ENCODE data around the gene DENND1C. TPM values are rescaled to one million over a fixed set of nuclear protein-coding genes. Genes with fewer than 3 reads are reported as not detected.

DENND1C gene
- total and polyA plus RNA-seq, 2 experiments from 2014 or later: 3.1 to 6.1 TPM

DNA sequence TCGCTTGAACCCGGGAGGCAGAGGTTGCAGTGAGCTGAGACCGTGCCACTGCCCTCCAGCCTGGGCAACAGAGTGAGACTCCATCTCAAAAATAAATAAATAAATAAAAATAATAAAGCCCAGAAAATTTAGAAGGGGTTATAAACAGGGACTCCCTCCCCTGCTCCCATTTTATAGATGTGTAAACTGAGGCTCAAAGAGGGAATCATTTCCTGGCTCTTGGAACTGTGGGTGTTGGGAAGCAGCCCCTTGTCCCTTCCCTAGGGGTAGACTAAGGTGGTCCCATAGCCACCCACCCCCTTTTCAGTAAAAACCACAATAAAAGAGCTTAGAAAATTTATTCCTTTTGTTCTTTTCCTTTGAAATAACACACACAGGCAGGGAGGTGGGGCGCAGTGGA lies 41.8 kb downstream of the DENND1C start (continued):
- TF ChIP-seq EZH2 (IDR thresholded peaks at IDR 0.05; ENCODE audit: low read depth, unreplicated experiment) (no peak), EZH2phosphoT487 (IDR thresholded peaks at IDR 0.05; ENCODE audit: unreplicated experiment) (no peak), NANOG (IDR thresholded peaks at IDR 0.05; ENCODE audit: borderline replicate concordance) (no peak), ZNF331 (CRISPR knock-in tag; IDR thresholded peaks at IDR 0.05; ENCODE audit: low read depth) (no peak), STAT1 (IDR thresholded peaks at IDR 0.05; ENCODE audit: unreplicated experiment) (no peak)
- TF ChIP-seq, protein P1, sequence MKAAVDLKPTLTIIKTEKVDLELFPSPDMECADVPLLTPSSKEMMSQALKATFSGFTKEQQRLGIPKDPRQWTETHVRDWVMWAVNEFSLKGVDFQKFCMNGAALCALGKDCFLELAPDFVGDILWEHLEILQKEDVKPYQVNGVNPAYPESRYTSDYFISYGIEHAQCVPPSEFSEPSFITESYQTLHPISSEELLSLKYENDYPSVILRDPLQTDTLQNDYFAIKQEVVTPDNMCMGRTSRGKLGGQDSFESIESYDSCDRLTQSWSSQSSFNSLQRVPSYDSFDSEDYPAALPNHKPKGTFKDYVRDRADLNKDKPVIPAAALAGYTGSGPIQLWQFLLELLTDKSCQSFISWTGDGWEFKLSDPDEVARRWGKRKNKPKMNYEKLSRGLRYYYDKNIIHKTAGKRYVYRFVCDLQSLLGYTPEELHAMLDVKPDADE (IDR thresholded peaks at IDR 0.05): no peak

DNA sequence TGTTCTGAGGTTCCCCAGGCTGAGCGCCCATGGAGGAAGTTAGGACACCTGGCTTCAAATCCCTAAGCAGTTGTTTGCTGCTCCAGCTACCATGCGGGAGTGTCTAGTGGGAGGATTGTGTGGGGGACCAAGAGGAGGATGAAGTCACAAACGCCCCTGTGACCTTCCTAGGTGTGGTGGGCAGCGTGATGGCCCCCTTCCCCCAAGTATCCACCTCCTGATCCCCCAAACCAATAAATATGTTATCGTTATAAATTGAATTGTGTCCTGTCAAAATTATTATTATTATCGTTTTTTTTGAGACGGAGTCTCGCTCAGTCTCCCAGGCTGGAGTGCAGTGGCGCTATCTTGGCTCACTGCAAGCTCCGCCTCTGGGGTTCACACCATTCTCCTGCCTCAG lies 47.9 kb downstream of the DENND1C start, which contains the start of gene SLC25A41:
Gene SLC25A41, minus strand, starts transcription at position 101 of the 400 bp plus-strand sequence. Its CDS starts 70 bp downstream, at position 31.
- no peak for DNase-seq (ENCODE audit: low spot score)
- H3K79me2 ChIP-seq (replicated peaks; ENCODE audit: insufficient read depth): no peaks in the 10 kb centered on the region
- H3K9me2 ChIP-seq (ENCODE audit: insufficient read depth): no peaks in the 10 kb centered on the region
- H3F3A ChIP-seq (replicated peaks; ENCODE audit: low read depth): no peaks in the 10 kb centered on the region
- H3K36me3 ChIP-seq (ENCODE audit: insufficient read depth): no peaks in the 10 kb centered on the region
- no peak within 1 kb of the TSS for H3K4me3 Mint-ChIP-seq
- no peaks in the 10 kb centered on the region for H4K20me1 ChIP-seq (replicated peaks; ENCODE audit: insufficient read depth)
- H3K4me3 ChIP-seq: no peak within 1 kb of the TSS
- H3K27me3 Mint-ChIP-seq (ENCODE audit: insufficient read depth, low read depth, poor library complexity): peaks cover 3% of the 10 kb centered on the region
- no peak within 1 kb of the TSS for H3K27ac ChIP-seq (ENCODE audit: low read depth)
- H3K27ac Mint-ChIP-seq: no peak within 1 kb of the TSS
- no peaks in the 10 kb centered on the region for H3K36me3 Mint-ChIP-seq (ENCODE audit: low read depth)
- H3K9me3 Mint-ChIP-seq: no peaks in the 10 kb centered on the region; the same call in 2 of the 3 replicates
- H3K4me2 ChIP-seq: no peak within 1 kb of the TSS
- H3K4me1 Mint-ChIP-seq: no peaks in the 10 kb centered on the region
- no peak within 1 kb of the TSS for H2AFZ ChIP-seq
- H3K27me3 ChIP-seq (ENCODE audit: insufficient read depth): no peaks in the 10 kb centered on the region
- H3K4me1 ChIP-seq (ENCODE audit: insufficient read depth): no peaks in the 10 kb centered on the region
- ATAC-seq: no peak
- TF ChIP-seq STAT1 (IDR thresholded peaks at IDR 0.05; ENCODE audit: unreplicated experiment) (no peak), CREB1 (CRISPR knock-in tag; IDR thresholded peaks at IDR 0.05; ENCODE audit: low read depth) (no peak), ZNF331 (CRISPR knock-in tag; IDR thresholded peaks at IDR 0.05; ENCODE audit: low read depth) (no peak), EZH2phosphoT487 (IDR thresholded peaks at IDR 0.05; ENCODE audit: unreplicated experiment) (no peak), JUNB (IDR thresholded peaks at IDR 0.05; ENCODE audit: unreplicated experiment) (no peak), ZNF114 (CRISPR knock-in tag; IDR thresholded peaks at IDR 0.05) (no peak), NANOG (IDR thresholded peaks at IDR 0.05; ENCODE audit: borderline replicate concordance) (no peak), EZH2 (IDR thresholded peaks at IDR 0.05; ENCODE audit: low read depth, unreplicated experiment) (no peak)
- TF ChIP-seq, protein P2, sequence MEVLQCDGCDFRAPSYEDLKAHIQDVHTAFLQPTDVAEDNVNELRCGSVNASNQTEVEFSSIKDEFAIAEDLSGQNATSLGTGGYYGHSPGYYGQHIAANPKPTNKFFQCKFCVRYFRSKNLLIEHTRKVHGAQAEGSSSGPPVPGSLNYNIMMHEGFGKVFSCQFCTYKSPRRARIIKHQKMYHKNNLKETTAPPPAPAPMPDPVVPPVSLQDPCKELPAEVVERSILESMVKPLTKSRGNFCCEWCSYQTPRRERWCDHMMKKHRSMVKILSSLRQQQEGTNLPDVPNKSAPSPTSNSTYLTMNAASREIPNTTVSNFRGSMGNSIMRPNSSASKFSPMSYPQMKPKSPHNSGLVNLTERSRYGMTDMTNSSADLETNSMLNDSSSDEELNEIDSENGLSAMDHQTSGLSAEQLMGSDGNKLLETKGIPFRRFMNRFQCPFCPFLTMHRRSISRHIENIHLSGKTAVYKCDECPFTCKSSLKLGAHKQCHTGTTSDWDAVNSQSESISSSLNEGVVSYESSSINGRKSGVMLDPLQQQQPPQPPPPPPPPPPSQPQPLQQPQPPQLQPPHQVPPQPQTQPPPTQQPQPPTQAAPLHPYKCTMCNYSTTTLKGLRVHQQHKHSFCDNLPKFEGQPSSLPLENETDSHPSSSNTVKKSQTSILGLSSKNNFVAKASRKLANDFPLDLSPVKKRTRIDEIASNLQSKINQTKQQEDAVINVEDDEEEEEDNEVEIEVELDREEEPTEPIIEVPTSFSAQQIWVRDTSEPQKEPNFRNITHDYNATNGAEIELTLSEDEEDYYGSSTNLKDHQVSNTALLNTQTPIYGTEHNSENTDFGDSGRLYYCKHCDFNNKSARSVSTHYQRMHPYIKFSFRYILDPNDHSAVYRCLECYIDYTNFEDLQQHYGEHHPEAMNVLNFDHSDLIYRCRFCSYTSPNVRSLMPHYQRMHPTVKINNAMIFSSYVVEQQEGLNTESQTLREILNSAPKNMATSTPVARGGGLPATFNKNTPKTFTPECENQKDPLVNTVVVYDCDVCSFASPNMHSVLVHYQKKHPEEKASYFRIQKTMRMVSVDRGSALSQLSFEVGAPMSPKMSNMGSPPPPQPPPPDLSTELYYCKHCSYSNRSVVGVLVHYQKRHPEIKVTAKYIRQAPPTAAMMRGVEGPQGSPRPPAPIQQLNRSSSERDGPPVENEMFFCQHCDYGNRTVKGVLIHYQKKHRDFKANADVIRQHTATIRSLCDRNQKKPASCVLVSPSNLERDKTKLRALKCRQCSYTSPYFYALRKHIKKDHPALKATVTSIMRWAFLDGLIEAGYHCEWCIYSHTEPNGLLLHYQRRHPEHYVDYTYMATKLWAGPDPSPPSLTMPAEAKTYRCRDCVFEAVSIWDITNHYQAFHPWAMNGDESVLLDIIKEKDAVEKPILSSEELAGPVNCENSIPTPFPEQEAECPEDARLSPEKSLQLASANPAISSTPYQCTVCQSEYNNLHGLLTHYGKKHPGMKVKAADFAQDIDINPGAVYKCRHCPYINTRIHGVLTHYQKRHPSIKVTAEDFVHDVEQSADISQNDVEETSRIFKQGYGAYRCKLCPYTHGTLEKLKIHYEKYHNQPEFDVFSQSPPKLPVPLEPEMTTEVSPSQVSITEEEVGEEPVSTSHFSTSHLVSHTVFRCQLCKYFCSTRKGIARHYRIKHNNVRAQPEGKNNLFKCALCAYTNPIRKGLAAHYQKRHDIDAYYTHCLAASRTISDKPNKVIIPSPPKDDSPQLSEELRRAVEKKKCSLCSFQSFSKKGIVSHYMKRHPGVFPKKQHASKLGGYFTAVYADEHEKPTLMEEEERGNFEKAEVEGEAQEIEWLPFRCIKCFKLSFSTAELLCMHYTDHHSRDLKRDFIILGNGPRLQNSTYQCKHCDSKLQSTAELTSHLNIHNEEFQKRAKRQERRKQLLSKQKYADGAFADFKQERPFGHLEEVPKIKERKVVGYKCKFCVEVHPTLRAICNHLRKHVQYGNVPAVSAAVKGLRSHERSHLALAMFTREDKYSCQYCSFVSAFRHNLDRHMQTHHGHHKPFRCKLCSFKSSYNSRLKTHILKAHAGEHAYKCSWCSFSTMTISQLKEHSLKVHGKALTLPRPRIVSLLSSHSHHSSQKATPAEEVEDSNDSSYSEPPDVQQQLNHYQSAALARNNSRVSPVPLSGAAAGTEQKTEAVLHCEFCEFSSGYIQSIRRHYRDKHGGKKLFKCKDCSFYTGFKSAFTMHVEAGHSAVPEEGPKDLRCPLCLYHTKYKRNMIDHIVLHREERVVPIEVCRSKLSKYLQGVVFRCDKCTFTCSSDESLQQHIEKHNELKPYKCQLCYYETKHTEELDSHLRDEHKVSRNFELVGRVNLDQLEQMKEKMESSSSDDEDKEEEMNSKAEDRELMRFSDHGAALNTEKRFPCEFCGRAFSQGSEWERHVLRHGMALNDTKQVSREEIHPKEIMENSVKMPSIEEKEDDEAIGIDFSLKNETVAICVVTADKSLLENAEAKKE (CRISPR knock-in tag; IDR thresholded peaks at IDR 0.05): no peak
- TF ChIP-seq, protein P3, sequence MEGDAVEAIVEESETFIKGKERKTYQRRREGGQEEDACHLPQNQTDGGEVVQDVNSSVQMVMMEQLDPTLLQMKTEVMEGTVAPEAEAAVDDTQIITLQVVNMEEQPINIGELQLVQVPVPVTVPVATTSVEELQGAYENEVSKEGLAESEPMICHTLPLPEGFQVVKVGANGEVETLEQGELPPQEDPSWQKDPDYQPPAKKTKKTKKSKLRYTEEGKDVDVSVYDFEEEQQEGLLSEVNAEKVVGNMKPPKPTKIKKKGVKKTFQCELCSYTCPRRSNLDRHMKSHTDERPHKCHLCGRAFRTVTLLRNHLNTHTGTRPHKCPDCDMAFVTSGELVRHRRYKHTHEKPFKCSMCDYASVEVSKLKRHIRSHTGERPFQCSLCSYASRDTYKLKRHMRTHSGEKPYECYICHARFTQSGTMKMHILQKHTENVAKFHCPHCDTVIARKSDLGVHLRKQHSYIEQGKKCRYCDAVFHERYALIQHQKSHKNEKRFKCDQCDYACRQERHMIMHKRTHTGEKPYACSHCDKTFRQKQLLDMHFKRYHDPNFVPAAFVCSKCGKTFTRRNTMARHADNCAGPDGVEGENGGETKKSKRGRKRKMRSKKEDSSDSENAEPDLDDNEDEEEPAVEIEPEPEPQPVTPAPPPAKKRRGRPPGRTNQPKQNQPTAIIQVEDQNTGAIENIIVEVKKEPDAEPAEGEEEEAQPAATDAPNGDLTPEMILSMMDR (conservative IDR thresholded peaks at IDR 0.05; ENCODE audit: low read depth in 2 of 2): no peak
- TF ChIP-seq, protein P4, sequence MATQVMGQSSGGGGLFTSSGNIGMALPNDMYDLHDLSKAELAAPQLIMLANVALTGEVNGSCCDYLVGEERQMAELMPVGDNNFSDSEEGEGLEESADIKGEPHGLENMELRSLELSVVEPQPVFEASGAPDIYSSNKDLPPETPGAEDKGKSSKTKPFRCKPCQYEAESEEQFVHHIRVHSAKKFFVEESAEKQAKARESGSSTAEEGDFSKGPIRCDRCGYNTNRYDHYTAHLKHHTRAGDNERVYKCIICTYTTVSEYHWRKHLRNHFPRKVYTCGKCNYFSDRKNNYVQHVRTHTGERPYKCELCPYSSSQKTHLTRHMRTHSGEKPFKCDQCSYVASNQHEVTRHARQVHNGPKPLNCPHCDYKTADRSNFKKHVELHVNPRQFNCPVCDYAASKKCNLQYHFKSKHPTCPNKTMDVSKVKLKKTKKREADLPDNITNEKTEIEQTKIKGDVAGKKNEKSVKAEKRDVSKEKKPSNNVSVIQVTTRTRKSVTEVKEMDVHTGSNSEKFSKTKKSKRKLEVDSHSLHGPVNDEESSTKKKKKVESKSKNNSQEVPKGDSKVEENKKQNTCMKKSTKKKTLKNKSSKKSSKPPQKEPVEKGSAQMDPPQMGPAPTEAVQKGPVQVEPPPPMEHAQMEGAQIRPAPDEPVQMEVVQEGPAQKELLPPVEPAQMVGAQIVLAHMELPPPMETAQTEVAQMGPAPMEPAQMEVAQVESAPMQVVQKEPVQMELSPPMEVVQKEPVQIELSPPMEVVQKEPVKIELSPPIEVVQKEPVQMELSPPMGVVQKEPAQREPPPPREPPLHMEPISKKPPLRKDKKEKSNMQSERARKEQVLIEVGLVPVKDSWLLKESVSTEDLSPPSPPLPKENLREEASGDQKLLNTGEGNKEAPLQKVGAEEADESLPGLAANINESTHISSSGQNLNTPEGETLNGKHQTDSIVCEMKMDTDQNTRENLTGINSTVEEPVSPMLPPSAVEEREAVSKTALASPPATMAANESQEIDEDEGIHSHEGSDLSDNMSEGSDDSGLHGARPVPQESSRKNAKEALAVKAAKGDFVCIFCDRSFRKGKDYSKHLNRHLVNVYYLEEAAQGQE (IDR thresholded peaks at IDR 0.05; ENCODE audit: unreplicated experiment): no peak
